ENCODE data around the gene CLDN1.

The CLDN1 gene

GRCh38 chr3:190321789-190322603 lies at the start of gene CLDN1:
CLDN1 (minus strand) TSS chr3:190322446; CDS start chr3:190322206, 240 bp downstream.
- peak in 1 of 2 experiments; percentile 25 for DNase-seq

- DNase-seq, result no peak
Observed at GRCh38 chr3:190371152-190371551, 48.9 kb upstream of the CLDN1 start.

- no peak for DNase-seq
Observed at GRCh38 chr3:190370369-190370768, 48.1 kb upstream of the CLDN1 start.

GRCh38 chr3:190369668-190370295 lies 47.5 kb upstream of the CLDN1 start:
- no peak for DNase-seq

GRCh38 chr3:190368881-190369280 lies 46.6 kb upstream of the CLDN1 start:
- DNase-seq, result no peak

GRCh38 chr3:190366133-190366532 lies 43.9 kb upstream of the CLDN1 start:
- DNase-seq, result no peak

- no peak for DNase-seq
Observed at GRCh38 chr3:190362258-190362657, 40.0 kb upstream of the CLDN1 start.

- no peak for DNase-seq
Observed at GRCh38 chr3:190361791-190362190, 39.5 kb upstream of the CLDN1 start.

- no peak for DNase-seq
Observed at GRCh38 chr3:190360228-190360627, 38.0 kb upstream of the CLDN1 start.

GRCh38 chr3:190359813-190360212 lies 37.6 kb upstream of the CLDN1 start:
- no peak for DNase-seq

- no peak for DNase-seq
Observed at GRCh38 chr3:190357468-190357867, 35.2 kb upstream of the CLDN1 start.

- no peak for DNase-seq
Observed at GRCh38 chr3:190356246-190356645, 34.0 kb upstream of the CLDN1 start.

- DNase-seq, result no peak
Observed at GRCh38 chr3:190352861-190353457, 30.7 kb upstream of the CLDN1 start.

- no peak for DNase-seq
Observed at GRCh38 chr3:190346541-190346940, 24.3 kb upstream of the CLDN1 start.

- no peak for DNase-seq
Observed at GRCh38 chr3:190345878-190346277, 23.6 kb upstream of the CLDN1 start.

- DNase-seq, result no peak
Observed at GRCh38 chr3:190345027-190345821, 23.0 kb upstream of the CLDN1 start.

GRCh38 chr3:190340071-190340470 lies 17.8 kb upstream of the CLDN1 start:
- no peak for DNase-seq

GRCh38 chr3:190339130-190339529 lies 16.9 kb upstream of the CLDN1 start:
- DNase-seq, result no peak

- DNase-seq, result no peak
Observed at GRCh38 chr3:190338717-190339116, 16.5 kb upstream of the CLDN1 start.

GRCh38 chr3:190337301-190337700 lies 15.1 kb upstream of the CLDN1 start:
- no peak for DNase-seq

GRCh38 chr3:190336516-190337189 lies 14.4 kb upstream of the CLDN1 start:
- no peak for DNase-seq

- no peak for DNase-seq
Observed at GRCh38 chr3:190333961-190334360, 11.7 kb upstream of the CLDN1 start.

Data from NCI-H446 (cell line).